Activated naive CD8-positive, alpha-beta T cell (primary cell): Measurements from ENCODE around the gene TNF.

ENCODE experiments used
- H3K27ac Mint-ChIP-seq: one replicate; pipeline ENCODE4 v1.8.0; 2021; ENCODE audit warnings: mixed read lengths
- H3K27me3 Mint-ChIP-seq: one replicate; pipeline ENCODE4 v1.8.0; 2021; ENCODE audit warnings: mixed read lengths
- H3K36me3 Mint-ChIP-seq: one replicate; pipeline ENCODE4 v1.8.0; 2021; ENCODE audit warnings: mixed read lengths
- H3K4me1 Mint-ChIP-seq: one replicate; pipeline ENCODE4 v1.8.0; 2021; ENCODE audit warnings: low read depth, mixed read lengths
- H3K4me3 Mint-ChIP-seq: one replicate; pipeline ENCODE4 v1.8.0; 2021; ENCODE audit warnings: mild to moderate bottlenecking, mixed read lengths
- H3K9me3 Mint-ChIP-seq: one replicate; pipeline ENCODE4 v1.8.0; 2021; ENCODE audit warnings: low read depth, mixed read lengths

TNF gene

DNA sequence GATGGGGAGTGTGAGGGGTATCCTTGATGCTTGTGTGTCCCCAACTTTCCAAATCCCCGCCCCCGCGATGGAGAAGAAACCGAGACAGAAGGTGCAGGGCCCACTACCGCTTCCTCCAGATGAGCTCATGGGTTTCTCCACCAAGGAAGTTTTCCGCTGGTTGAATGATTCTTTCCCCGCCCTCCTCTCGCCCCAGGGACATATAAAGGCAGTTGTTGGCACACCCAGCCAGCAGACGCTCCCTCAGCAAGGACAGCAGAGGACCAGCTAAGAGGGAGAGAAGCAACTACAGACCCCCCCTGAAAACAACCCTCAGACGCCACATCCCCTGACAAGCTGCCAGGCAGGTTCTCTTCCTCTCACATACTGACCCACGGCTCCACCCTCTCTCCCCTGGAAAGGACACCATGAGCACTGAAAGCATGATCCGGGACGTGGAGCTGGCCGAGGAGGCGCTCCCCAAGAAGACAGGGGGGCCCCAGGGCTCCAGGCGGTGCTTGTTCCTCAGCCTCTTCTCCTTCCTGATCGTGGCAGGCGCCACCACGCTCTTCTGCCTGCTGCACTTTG is at the start of gene TNF:
Gene TNF (plus strand): TSS at position 231 of the 567 bp plus-strand sequence. CDS start 177 bp downstream, at position 408.
- peaks cover 71% of the 10 kb centered on the region for H3K4me1 Mint-ChIP-seq
- peak within 1 kb of the TSS; percentile 100 for H3K4me3 Mint-ChIP-seq
- peaks cover 19% of the 10 kb centered on the region for H3K36me3 Mint-ChIP-seq
- H3K9me3 Mint-ChIP-seq, result no peaks in the 10 kb centered on the region
- H3K27ac Mint-ChIP-seq, result peak within 1 kb of the TSS; percentile 99
- no peaks in the 10 kb centered on the region for H3K27me3 Mint-ChIP-seq

DNA sequence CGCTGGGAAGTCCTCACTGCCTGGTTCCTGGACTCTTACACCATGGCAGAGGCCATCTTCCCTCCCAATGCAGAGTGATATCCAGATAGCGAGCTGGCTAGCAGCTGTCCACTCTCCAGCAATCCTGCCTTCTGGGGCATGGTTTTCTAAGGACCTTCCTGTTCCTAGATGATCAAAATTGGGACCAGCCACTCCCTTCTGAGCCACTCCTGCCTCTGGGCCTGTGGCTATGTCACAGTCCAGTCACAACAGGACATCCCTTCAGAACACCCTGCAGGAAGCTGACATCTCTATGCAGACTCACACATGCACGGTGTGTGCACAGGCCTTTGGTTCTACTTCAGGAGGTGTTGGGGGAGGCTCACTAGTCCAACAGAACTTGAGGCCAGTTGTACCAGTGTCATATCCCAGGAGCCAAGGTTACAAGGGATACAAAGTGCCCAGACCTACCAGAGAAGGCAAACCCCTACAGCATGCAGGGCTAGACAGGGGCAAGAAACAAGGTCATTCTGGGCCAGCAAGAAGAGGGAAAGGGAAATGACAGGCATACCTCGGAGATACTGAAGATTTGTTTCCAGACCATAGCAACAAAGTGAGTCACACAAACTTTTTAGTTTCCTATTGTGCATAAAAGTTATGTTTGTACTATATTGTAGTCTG is 49.3 kb upstream of the TNF start:
- Mint-ChIP-seq H3K9me3 (no peaks in the 10 kb centered on the region), H3K4me1 (peaks cover 2% of the 10 kb centered on the region), H3K27me3 (no peaks in the 10 kb centered on the region), H3K4me3 (no peak overlapping the region), H3K27ac (no peak overlapping the region), H3K36me3 (no peaks in the 10 kb centered on the region)

DNA sequence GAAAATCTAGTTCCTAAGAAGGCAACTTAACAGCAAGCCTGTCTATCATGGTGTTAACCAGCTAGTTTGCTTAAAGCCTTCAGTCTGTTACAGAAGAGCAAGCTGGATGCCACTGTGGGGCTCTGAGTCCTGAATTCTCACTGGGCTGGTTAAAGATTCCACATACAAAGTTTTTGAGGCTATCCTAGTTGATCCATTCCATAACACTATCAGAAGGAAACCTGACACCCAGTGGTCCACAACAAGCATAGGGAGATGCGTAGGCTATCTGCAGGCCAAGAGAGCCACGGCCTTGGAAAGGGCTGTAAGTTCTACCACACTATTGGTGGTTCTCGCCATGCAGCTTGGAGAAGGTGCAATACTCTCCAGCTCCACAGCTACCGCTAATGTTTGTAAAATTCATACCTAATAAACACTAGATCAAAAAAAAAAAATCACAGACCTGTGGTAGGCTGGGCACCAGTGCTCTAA is 47.0 kb upstream of the TNF start:
- no peaks in the 10 kb centered on the region for H3K27me3 Mint-ChIP-seq
- H3K4me1 Mint-ChIP-seq, result peaks cover 12% of the 10 kb centered on the region
- no peak overlapping the region for H3K4me3 Mint-ChIP-seq
- no peaks in the 10 kb centered on the region for H3K9me3 Mint-ChIP-seq
- H3K27ac Mint-ChIP-seq, result peak overlapping the region; percentile 54
- H3K36me3 Mint-ChIP-seq, result no peaks in the 10 kb centered on the region

DNA sequence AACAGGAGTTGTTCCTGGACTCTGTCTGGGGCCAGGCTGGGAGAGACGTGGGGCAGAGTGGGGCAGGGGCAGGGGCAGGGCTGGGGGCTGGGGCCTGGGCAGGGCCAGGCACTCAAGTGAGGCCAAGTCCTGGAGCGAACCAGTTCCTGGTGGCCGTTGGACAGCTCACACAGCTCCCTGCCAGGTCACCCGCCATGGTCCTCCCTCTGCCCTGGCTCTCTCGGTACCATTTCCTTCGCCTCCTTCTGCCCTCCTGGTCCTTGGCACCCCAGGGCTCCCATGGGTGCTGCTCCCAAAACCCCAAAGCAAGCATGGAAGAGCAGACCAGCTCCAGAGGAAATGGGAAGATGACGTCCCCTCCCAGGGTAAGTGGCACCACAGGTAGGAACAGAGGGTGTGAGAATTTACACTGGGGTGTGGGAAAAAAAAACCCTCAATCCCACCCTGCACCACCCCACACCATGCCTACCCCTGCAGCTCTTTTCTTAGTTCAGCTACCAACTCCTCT is 46.5 kb upstream of the TNF start, which contains the start of gene MCCD1:
Gene MCCD1 (plus strand): TSS at position 142 of the 508 bp plus-strand sequence. CDS start 53 bp downstream, at position 195.
- Mint-ChIP-seq H3K4me3 (no peak within 1 kb of the TSS), H3K9me3 (no peaks in the 10 kb centered on the region), H3K27me3 (no peaks in the 10 kb centered on the region), H3K4me1 (peaks cover 13% of the 10 kb centered on the region), H3K27ac (peak within 1 kb of the TSS; percentile 54), H3K36me3 (no peaks in the 10 kb centered on the region)

DNA sequence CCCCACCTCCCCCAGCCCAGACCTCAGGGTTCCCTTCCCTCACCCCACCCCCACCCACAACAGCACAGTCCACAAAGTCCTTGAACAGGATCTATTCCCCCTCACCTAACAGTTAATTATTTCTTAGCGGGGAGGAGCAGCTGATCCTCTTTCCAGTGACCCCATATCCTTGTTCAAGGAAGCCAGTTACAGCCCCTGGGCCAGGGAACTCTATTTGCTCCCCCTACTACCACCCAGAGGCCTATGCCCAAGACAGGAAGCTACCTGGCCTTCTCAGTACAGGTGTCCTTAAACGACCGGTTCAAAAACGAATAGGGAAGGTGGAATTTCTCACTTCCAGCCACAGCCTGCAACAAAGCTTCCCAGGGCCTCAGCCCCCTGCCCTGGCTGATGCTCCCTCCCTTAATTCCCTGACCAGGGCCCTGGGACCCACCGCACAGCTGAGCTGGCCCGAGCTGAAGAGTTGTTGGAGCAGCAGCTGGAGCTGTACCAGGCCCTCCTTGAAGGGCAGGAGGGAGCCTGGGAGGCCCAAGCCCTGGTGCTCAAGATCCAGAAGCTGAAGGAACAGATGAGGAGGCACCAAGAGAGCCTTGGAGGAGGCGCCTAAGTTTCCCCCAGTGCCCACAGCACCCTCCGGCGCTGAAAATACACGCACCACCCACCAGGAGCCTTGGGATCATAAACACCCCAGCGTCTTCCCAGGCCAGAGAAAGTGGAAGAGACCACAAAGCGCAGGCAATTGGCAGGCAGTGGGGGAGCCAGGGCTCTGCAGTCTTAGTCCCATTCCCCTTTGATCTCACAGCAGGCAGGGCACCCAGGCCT is 45.8 kb upstream of the TNF start:
- H3K36me3 Mint-ChIP-seq, result no peaks in the 10 kb centered on the region
- H3K4me3 Mint-ChIP-seq, result no peak overlapping the region
- peaks cover 13% of the 10 kb centered on the region for H3K4me1 Mint-ChIP-seq
- no peaks in the 10 kb centered on the region for H3K9me3 Mint-ChIP-seq
- no peak overlapping the region for H3K27ac Mint-ChIP-seq
- H3K27me3 Mint-ChIP-seq, result no peaks in the 10 kb centered on the region

DNA sequence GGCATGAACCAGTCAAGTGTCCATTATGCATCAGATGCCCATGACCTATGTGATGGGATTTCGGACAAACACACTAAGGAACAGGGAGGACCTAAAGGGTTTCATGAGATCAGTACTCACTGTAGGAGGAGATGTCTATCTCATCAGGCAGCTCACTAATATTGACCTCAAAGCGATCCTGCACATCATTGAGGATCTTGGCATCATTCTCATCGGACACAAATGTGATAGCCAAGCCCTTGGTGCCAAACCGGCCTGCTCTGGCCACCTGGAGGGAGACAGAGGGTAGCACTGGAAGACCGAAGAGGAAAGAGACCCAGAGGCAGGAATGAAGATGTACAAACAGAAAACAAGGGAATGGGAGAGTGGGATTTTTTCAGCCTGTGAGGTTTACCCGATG is 44.7 kb upstream of the TNF start:
- Mint-ChIP-seq H3K9me3 (no peaks in the 10 kb centered on the region), H3K27me3 (no peaks in the 10 kb centered on the region), H3K36me3 (no peaks in the 10 kb centered on the region), H3K27ac (peak overlapping the region; percentile 29), H3K4me3 (no peak overlapping the region), H3K4me1 (peaks cover 19% of the 10 kb centered on the region)

DNA sequence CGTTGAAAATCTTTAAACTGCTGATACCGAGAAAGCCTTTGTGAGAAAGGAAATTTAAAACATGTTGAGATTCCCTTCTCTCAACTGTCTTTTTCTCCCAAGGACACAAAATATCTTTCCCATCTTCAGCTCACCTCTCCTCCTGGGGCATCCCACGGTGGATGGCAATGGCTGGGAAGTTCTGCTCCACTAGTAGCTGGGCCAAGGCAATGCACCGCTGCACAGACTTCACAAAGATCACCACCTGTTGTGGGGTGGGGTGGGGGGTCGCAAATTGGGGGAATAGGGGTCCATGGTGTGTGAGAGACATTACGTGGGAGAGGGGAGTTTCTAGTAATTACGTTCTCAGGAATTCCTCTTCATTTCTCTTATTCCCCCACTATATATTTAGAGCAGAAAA is 44.2 kb upstream of the TNF start:
- Mint-ChIP-seq H3K4me1 (peaks cover 24% of the 10 kb centered on the region), H3K9me3 (no peaks in the 10 kb centered on the region), H3K27ac (no peak overlapping the region), H3K27me3 (no peaks in the 10 kb centered on the region), H3K36me3 (no peaks in the 10 kb centered on the region), H3K4me3 (no peak overlapping the region)

DNA sequence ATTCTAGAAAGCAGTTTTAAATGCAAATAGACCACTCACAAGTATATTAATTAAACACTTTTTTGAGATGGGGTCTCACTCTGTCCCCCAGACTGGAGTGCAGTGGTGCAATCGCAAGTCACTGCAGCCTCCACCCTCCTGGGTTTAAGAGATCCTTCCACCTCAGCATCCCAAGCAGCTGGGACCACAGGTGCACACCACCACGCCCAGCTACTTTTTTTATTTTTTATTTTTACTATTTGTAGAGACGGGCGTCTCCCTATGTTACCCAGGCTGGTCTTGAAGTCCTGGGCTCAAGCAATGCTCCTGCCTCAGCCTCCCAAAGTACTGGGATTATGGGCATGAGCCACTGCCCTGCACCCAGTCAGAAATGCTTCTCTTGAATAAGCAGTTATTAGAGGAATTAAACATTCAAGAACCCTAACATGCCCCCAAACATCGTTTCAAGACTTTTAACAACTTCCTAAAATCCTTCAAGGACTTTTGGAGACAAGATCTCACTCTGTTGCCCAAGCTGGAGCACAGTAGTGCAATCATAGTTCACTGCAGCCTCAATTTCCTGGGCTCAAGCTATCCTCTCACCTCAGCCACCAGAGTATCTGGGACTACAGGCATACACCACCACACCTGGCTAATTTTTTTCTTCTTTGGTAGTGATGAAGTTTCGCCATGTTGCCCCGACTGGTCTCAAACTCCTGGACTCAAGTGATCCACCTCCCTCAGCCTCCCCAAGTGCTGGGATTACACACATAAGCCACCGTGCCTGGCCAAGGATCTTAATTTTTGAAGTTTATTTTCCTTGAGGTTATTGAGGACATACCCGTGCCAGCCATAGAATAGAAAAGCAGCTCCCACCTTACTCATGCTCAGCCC is 43.4 kb upstream of the TNF start:
- Mint-ChIP-seq H3K36me3 (no peaks in the 10 kb centered on the region), H3K27me3 (no peaks in the 10 kb centered on the region), H3K9me3 (no peaks in the 10 kb centered on the region), H3K4me3 (no peak overlapping the region), H3K27ac (peak overlapping the region; percentile 6), H3K4me1 (peaks cover 28% of the 10 kb centered on the region)

DNA sequence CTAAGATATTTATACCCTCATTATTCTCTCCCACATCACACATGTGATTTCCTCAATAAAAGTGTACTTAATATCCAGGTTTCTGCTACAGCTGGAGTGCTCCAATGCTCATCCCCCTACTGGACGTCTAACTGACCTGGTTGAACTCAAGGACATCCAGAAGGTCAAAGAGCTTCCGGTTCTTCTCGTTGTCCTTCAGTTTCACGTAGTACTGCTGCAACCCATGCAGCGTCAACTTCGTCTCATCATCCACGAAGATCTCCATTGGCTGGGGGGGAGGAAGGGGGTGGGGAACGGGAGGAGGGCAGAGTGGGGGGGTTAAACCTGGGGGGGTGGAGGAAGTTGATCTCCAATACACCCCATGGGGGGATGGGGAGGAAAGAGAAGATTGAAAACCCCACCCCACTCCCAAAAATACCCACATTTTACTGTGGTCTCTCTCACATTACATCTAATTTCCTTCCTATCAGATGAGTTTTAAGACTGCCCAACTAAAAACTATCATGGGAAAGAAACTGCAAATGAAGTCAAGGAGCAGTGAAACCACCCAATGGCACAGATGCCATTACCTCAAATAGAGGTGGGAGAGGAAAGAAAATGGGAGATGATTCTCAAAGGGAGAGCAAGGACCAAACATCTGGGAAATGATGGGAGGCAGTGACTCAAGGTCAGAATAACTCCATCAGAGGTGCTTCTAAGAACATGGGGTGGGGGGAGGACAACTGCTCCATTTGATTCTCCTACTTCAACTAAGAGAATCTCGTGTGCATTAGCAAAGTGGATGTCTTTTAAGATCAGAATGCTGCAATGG is 42.5 kb upstream of the TNF start:
- Mint-ChIP-seq H3K4me1 (peaks cover 33% of the 10 kb centered on the region), H3K36me3 (no peaks in the 10 kb centered on the region), H3K4me3 (no peak overlapping the region), H3K9me3 (no peaks in the 10 kb centered on the region), H3K27ac (peak overlapping the region; percentile 46), H3K27me3 (no peaks in the 10 kb centered on the region)

DNA sequence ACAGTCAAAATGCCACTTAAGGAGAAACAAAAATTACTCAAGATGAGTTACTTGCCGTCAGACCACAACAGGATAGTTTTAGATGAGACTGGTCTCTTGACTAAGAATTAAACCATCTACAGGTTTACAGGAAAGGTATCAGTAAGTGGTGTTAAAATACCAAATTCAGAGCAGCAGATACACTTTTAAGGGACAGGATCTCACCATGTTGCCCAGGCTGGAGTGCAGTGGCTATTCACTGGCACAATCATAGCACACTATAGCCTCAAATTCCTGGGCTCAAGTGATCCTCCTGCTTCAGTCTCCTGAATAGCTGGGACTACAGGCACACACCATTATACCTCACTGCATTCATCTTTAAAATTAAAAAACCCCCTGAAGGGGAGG is 41.9 kb upstream of the TNF start:
- no peaks in the 10 kb centered on the region for H3K27me3 Mint-ChIP-seq
- H3K9me3 Mint-ChIP-seq, result no peaks in the 10 kb centered on the region
- H3K4me3 Mint-ChIP-seq, result no peak overlapping the region
- peaks cover 36% of the 10 kb centered on the region for H3K4me1 Mint-ChIP-seq
- H3K36me3 Mint-ChIP-seq, result no peaks in the 10 kb centered on the region
- H3K27ac Mint-ChIP-seq, result peak overlapping the region; percentile 46

DNA sequence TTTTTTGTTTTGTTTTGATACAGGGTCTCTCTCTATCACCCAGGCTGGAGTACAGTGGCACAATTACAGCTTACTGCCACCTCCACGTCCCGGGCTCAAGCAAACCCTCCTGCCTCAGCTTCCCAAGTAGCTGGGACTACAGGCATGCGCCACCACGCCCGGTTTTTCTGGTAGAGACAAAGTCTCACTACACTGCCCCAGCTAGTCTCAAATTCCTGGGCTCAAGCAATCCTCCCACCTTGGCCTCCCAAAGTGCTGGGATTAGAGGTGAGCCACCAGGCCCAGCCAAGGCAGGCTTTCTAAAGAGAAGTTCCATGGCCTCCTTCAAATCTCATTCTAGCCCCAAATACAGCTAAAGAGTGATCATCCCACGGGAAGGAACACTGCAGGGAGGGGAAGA is 41.4 kb upstream of the TNF start:
- Mint-ChIP-seq H3K9me3 (no peaks in the 10 kb centered on the region), H3K36me3 (peaks cover 5% of the 10 kb centered on the region), H3K27ac (no peak overlapping the region), H3K27me3 (no peaks in the 10 kb centered on the region), H3K4me3 (no peak overlapping the region), H3K4me1 (peaks cover 42% of the 10 kb centered on the region)

DNA sequence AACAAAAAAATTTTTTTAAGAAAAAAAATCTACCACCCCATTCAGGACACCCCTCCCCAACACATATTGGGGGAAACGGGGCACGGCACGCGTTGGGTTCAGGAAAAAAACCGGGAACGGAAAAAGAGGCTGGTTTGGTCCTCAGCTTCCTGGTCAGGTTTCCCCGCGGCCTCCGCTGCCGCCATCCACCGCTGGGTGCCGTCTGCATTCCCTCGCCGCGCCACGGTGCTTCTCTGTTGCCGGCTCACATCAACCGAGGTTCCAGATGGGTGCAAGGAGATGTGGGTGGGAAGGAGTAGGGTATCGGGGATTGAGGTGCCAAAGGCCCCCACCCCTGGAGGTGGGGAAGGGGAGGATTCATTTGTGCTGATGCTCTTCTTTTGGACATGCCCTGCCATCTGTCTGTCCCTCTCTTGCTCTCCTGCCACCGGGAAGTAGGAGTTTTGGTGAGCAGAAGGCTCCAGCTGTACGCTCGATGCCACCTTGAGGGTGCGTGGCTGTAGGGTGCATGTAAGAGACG is 40.8 kb upstream of the TNF start:
- no peaks in the 10 kb centered on the region for H3K9me3 Mint-ChIP-seq
- no peak overlapping the region for H3K4me3 Mint-ChIP-seq
- peaks cover 10% of the 10 kb centered on the region for H3K36me3 Mint-ChIP-seq
- H3K27me3 Mint-ChIP-seq, result no peaks in the 10 kb centered on the region
- H3K4me1 Mint-ChIP-seq, result peaks cover 48% of the 10 kb centered on the region
- no peak overlapping the region for H3K27ac Mint-ChIP-seq

DNA sequence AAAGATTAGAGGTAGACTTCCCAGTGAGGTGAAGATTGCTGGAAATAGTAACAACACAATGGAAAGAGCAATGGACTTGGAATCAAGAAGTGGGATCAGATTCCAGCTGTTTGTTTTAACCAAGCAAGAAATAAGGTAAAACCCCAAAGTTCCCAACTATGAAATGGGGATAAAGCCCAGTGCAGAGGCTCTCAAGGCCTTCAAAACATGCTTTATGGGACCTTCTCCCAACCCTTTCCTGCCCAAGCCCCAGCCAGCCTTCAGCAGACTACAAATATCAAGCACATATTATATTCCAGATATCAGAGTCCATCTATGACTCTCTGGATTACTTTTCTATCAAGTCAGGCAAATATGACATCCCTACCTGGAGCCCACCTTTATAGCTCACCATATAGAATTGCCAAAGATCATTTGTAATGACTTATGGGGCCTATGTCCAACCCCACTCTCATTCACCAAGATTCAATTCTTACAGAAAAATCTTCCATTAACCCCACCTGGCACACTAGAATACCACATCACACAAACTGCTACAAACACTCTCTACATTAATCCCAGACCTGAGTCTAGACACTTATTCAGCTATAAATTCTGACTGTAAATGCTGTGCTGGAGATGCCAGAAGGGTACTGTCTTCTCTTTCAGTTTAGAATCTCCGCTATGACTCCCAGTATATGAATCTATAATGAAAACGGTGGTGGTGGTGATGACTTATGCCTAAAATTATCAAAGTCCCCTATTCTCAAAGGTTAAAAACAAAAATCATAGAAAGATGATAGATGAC is 39.6 kb upstream of the TNF start:
- H3K27ac Mint-ChIP-seq, result peak overlapping the region; percentile 68
- H3K4me3 Mint-ChIP-seq, result peak overlapping the region; percentile 27
- no peaks in the 10 kb centered on the region for H3K9me3 Mint-ChIP-seq
- peaks cover 19% of the 10 kb centered on the region for H3K36me3 Mint-ChIP-seq
- H3K4me1 Mint-ChIP-seq, result peaks cover 55% of the 10 kb centered on the region
- H3K27me3 Mint-ChIP-seq, result no peaks in the 10 kb centered on the region
